Activated naive CD4-positive, alpha-beta T cell treated with Interleukin-2 at 50 U/mL for 16 hours (primary cell): Measurements from ENCODE around the gene PPP1R18.
"Not testable (repeated sequence)": the region's sequence is repeated elsewhere in the genome, so short reads cannot be mapped to it uniquely, and the experiment has no call there.

Experiments
- DNase-seq: peaks from one replicate; pipeline ENCODE4 v3.0.0-alpha.2; 2020

PPP1R18 gene

DNA sequence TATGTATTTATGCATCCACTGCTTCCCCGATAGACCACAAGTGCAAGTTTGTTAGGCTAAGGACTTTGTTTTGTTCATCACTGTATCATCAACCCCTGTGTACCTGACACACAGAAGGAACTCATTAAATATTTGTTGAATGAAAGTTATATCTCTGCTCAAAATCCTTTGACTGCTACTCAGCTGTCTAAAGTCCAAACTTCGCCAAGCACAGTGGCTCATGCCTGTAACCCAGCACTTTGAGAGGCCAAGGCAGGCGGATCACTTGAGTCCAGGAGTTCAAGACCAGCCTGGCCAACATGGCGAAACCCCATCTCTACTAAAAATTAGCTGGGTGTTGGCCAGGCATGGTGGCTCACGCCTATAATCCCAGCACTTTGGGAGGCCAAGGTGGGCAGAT lies 28.5 kb downstream of the PPP1R18 start:
- DNase-seq = not testable (repeated sequence)

DNA sequence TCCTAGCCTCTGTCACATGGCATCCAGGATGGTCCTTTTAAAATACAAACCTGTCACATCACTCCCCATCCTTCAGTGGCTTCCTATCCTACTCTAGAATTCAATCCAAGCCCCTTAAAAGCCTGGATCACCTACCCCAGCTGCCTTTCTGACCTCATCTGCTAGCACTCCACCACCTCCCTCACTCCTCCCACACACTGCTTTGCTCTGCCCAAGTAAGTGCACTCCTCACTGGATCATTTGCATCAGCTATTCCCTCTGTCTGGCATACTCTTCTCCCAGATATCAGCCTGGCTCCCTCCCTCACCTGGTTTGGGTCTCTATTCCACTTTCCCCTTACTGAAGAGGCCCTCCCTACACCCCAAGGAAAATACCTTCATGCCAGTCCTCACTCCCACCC lies 29.0 kb downstream of the PPP1R18 start:
- DNase-seq = no peak

DNA sequence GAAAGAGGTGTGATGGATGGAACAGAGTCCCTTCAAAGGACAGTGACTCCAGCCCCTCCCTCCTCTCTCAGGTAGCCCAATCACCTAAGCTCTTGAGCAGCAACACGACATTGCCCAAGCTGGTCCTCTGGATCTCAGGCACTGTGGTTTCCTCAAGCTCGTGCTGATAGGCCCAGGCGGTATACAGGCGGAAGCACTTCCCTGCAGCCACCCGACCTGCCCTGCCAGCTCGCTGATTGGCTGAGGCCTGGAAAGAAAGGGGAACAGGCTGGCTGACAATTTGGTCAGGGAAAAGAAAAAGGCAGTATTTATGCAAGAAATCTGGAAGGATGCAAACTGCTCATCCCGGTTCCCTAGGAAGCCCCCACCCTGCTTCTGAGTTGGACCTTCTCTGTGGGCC lies 29.9 kb downstream of the PPP1R18 start:
- no peak for DNase-seq

DNA sequence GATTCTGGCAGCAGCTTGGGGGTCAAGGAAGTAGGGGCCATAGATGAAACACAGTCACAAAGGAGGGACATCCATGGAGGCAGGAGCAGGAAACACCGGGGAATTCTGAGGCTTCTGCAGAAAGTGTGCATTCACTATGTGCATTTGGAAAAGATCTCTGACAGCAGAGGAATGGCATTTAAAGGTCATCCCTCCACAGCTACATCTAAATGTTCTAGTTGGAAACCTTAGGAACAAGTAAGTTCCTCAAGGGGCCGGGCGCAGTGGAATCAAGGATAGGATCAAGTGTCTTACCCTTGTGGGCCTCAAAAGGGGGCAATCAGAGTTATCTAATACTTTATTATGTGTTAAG lies 30.7 kb downstream of the PPP1R18 start:
- no peak for DNase-seq

DNA sequence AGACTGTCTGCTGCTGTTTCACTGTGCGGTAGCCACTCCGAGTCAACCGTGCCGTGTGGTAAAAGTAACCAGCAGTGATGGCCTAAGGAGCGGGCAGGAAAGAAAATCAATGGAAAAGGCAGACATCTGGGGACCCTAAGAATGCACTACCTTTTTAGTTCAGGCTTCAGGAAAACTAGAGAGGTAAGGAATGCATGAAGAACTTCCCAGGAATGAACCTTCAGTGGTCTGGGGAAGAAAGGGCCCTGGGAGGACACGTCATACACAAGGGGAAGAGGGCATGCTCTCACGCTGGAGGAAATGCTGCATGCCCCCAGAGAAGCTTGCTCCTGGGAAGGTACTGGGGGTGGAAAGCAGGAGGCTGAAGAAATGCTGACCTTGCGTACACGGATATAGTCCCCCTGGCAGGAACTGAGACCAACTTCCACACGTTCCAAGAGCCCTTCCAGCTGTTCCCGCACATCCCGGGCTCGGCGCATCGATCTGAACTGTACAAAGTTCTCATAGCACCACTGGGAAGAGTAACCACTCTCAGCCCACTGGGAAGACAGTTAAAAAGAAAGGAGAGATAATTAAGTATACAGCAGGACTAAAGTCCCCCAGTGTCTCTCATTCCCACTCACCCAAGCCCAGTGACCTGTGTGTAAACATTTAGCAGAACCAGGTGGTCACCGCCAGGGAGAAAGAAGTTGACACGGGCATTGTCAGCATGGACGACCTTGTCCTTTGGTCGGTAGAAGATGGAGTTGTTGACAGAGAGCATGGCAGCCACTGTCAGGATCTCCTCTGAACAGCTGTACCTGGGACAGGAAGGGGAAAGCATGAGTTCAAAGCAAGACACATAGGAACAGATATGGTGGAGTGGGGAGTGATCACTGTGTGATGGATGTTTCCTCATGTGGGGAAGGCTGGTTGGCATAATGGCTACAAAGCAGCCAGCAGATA lies 31.4 kb downstream of the PPP1R18 start:
- DNase-seq = no peak

DNA sequence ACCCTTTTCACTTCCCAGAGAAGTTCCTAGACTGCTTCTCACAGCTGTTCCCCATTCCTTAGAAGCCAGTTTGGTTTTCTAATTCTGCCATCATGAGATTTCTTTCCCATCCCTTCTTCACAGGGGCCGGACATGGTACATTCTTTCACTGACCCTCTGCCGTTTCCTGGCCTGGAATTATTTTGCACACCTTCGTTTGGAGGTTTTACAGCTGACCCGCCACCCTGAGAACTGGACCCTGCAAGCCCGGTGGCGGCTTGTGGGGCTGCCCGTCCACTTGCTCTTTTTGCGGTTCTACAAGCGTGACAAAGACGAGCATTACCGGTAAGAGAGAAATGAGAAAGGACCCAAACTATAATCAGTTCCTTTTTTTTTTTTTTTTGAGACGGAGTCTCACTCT lies 35.3 kb downstream of the PPP1R18 start:
- no peak for DNase-seq

DNA sequence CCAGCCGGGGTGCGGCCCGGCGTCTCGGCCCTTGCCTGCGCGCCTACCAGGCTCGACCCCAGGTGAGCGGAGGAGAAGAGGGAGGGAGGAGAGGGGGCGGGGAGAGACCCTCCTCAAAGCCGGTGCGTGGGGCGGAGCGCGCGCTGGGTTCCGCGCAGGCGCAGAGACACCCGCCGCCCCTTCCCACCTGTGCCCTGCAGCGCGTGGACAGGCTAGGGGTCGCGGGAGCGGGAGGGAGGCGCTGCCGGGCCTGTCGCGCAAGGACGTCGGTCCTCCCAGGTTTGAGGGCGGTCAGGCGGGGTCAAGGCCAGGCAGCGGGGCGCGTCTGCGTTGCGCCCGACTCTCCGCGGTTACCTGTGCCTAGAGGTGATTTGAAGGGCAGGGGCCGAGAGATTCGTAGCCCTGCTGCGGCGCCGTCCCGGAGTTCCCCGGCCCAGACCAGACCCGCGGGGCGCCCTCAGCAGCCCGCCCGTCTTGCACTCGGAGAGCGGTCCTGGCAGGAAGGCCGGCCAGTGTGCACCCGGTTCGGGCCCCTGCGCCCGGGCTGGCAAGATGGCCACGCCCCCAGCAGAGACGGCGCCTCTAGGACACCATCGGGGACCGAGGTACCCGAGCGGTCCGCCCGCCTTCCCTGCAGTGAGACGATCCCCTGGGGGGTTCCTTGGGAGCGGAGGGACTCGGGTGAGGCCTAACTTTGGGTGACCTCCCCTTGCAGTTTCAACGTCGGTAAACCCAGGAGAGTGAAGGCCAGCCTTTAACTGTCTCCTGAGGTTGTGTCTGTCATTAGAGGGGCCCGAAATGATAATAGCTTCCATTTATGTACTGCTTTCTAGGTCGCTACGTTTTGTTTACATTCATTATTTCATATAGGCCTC lies 39.0 kb downstream of the PPP1R18 start:
- peak; percentile 80 for DNase-seq

DNA sequence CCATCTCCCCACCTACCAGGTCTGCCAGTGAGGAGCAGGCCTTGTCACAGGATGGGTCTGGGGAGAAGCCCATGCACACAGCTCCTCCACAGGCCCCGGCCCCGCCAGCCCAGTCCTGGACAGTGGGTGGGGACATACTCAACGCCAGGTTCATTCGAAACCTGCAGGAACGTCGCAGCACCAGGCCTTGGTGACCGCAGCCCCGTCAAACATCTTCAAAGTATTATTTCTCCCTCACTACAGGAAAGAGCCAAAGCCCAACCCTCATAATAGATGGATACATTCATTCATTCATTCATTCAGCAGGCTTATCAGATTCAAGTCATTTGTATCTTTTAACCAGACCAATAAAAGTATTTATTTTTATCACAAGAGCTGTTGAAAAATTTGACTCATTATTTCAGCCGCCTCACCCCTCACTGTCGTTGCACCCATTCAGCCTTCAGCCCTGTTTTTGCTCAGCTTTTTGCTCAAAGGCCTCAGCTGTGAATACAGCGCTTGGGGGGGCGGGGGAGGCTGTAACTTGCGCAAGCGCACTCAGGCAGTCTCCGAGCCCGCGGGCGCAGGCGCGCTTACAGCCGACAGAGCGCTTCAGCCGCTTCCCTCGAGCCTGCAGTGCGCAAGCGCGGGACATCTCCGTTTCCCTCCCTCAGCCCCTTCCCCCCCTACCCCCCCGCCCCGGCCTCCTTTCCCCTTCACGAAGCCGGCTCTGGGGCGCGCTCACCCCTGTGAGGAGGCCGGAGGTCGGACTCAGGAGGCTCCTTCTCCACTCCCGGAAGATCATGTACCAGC lies 39.8 kb downstream of the PPP1R18 start, which contains the start of gene C6orf136:
Gene C6orf136 (plus strand): TSS at position 684 of the 792 bp plus-strand sequence. CDS start 99 bp downstream, at position 783.
- peak; percentile 93 for DNase-seq

DNA sequence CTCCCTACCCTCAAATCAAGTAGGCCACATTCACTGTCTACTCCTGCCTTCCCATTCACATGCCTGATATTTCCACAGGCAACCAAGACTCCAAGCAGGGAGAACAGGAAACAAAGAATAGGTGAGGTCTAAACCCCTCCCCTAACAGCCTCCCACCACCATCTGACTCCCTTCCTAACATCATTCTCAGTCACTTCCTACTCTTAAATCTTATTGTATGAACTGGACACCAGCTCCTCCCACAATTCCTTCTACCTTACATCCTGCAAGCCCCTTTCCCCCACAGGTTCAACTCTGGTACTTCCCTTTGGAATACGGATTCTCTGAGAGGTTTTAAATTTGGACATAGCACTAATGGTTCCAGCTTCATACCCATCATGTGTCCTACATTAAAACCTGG lies 40.5 kb downstream of the PPP1R18 start:
- no peak for DNase-seq

DNA sequence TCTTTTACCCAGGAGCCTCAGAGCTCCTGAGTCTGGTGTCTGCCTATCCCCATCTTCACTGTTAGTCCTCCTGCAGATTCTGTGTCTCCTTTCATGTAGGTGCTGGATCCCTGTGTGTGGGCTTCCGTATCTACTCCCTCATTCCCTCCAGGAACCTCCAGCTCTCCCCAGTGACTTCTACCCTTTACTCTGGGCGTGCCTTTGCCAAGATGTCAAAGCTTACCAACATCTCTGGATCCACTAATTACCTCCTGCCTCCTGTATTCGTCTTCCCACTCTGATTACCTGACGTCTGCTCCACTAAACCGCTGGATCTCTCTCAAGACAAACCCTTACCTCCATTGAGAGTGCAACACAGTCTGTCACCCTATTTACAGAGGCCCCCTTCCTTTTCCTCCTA lies 41.7 kb downstream of the PPP1R18 start:
- no peak for DNase-seq

DNA sequence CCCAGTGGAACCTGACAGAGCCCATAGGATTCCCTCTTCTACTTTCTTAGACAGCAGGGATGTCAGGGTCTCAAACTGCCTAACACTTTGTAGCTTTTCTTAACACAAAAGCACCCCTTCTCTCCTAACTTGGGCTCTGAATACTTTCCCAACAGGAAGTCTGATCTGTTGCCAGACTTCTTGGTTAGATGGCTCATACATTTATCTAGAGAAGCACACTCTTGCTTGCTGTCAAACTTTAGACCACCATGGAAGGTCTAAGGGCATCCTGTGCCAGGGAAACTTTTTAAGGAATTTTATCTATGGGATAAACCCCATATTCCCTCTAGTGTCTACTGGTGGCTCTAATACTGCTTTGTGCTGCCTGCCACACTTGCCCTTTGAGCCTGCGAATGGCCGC lies 42.8 kb downstream of the PPP1R18 start:
- no peak for DNase-seq

DNA sequence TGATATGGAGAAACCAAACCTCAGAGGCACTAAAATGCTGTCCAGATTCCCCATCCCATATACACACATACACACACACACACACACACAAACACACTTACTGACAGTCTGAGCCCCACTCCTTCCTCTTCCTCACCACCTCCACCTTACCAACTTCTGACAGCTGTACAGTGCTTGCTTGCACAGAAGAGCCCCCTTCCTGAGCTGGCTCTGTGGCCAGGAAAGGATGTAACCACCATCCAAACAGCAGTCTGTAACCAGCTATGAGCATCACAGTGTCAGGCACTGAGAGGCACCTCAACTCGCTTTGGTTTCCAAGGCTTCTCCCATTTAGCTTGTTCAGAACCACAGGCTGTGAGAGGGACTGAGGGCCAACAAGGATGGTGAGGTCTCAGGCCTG lies 45.4 kb downstream of the PPP1R18 start:
- DNase-seq = no peak

DNA sequence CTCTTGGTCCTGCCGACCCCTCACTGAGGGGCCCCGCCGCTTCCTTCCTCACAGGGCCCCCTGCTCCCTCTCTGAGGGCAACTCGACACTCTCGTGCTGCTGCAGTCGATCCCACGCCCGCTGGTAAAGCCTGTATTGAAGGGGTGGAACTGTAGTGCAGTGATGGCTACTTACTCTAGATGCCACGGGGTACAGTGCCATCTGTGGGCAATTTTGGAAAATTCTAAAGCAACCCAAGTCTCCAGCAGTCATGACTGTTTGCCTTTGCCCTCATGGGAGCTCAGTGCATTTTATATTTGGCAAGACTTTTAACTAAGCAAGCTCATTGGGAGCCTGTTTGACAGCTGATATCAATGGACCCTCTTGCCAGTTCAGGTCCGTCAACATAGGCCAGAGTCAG lies 46.0 kb downstream of the PPP1R18 start:
- DNase-seq = no peak

DNA sequence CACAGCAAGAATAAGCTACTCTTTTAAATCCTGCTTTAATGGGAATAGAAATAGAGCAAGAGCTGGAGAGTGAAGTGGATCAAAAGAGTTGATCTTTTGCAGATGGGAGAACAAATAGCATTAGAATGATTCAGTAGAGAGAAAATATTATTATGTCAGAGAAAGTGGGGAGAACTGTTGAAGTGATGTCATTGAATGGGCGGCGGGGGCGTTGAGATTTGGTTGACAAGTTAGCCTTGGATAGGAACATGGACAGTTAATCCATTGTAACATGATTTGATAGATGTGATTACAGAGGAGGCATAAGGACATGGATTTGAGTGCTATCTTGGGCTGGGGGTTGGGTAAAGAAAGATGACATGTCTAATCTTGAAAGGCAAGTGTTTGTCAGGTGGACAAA lies 50.6 kb downstream of the PPP1R18 start:
- DNase-seq = no peak

DNA sequence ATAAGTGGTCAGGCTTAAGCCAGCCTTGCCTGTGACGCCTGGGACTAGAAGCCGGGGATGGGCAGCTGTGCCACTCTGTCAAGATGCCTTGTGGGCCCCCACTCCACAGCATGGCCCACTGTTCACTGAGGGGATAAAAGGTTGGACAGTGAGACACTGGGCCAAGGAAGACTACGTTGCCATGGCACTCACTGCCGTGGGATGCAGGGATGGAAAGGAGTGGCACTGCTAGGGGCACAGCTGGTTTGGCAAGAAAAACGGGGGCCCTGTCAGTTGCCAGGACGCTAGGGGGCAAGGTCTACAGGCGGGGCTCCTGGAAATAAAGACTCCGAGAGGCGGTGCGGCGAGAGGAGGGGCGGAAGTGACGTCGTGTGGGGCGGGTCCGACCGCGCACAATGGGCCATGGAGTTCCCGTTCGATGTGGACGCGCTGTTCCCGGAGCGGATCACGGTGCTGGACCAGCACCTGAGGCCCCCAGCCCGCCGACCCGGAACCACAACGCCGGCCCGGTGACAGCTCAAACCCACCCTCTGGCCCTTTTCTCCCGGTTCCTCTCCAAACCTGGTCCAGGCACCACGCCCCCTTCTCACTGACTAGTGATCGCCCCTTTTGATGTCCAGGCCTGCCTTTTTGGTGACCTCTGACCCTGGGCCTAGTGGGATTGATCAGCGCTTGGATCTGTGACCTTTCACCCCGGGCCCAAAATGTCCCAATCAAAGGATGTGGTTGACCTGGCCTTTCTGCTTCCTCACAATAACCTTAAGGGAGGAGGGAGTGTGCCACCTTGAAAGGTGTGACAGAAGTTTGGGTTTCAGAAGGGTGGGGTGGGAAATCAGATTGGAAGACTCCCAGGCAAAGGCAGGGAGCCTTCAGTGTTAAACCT lies 59.7 kb downstream of the PPP1R18 start, which contains the start of gene ATAT1:
Gene ATAT1 (plus strand): TSS at position 391 of the 883 bp plus-strand sequence.
- DNase-seq = peak; percentile 90
